ENCODE data around the gene ANKRD45.
"Not testable (repeated sequence)": the region's sequence is repeated elsewhere in the genome, so short reads cannot be mapped to it uniquely, and the experiment has no call there.

Gene ANKRD45

GRCh38 chr1:173573596-173573995, 96.1 kb downstream of the ANKRD45 start:
- in situ Hi-C loops (cut with MboI; ENCODE audit: low sequenced_read_pairs): no loop called here

DNA sequence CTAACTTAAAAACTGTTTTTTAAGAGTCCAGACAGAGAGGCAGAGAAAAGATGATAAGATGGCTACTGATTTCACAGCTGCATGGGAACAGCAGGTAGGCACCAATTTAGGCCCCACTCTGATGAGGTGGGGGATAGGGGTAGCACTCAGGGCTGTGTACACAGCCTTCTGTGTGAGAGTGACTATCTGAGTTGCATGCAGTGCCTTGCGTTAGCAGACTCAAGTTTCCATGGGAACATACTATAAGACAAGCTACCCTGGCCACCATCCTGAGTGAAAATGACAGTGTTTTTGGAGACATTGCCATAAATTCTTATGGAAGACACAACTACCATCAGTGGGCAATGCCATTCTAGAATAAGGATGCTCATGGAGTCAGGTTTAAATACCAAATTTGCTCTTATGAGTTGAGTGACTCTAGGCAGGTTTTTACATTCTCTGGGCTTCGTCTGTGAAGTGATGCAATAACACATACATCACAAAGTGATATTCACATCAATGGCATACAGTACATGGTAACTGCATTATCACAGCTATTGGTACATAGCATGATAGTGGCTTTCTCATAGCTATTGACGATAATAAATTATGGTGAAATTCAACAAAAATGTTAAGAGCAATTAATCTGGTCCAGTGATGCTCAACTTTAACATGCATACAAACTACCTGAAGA, 97.3 kb downstream of the ANKRD45 start:
- in situ Hi-C loops (cut with MboI; ENCODE audit: low sequenced_read_pairs): no loop called here

DNA sequence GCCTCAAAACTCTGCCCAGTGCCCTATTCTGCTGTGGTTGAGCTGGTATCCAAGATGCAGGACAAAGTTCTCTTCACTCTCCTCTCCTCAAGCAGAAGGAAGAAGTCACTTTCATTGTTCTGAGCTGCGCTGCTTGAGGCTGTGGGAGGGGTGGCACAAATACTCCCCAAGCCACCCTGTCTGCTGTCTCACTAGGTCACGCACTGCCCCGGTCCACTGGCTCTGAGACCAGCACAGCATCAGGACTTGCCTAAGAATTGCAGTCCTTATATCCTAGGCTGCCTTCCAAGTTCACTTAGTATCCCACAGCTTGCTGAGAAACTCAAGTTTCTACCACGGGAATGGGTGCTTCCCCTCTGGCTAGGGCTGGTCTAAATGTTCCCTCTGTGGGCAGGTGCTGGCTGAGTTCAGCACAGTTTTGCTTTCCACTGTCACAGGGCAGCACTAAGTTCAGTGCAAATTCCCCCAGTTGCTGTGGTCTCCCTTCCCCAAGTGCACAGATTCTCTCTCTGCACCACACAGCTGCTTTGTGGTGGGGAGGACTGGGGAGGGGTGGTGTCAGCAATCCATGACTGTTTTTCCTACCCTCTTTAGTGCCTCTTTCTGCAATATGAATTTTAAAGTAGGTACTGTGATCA, 99.2 kb downstream of the ANKRD45 start:
- in situ Hi-C loops (cut with MboI; ENCODE audit: low sequenced_read_pairs): no loop called here

GRCh38 chr1:173568483-173568882, 101.2 kb downstream of the ANKRD45 start:
- in situ Hi-C loops (cut with MboI; ENCODE audit: low sequenced_read_pairs): no loop called here

DNA sequence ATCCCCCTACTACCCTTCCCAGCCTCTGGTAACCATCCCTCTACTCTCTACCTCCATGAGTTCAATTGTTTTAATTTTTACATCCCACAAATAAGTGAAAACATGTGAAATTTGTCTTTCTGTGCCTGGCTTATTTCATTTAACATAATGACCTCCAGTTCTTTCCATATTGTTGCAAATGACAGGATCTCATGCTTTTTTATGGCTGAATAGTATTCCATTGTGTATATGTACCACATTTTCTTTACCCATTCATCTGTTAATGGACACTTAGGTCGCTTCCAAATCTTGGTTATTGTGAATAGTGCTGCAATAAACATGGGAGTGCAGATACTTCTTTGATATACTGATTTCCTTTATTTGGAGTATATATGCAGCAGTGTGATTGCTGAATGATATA, 105.8 kb downstream of the ANKRD45 start:
- in situ Hi-C loops (cut with MboI; ENCODE audit: low sequenced_read_pairs): not testable (repeated sequence)

GRCh38 chr1:173562813-173563212, 106.8 kb downstream of the ANKRD45 start:
- in situ Hi-C loops (cut with MboI; ENCODE audit: low sequenced_read_pairs): no loop called here

DNA sequence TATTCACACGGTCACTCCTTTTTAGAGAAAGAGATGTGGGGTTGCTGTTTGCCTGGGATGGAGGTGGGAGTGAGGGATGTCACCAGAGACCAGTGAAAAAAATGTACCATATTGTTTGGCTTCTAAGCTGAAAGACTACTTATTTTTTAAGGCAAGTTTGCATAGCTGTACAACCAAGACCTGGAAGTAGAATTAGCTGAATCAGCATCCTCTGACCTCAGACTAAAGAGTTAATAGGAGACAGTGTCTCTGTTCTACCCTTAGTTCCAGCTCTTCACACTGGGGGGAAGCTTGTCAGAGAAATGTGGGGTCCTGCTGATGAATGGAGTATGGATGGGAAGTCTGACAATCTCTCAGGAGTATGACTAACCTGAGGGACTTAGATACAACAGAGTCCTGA, 108.4 kb downstream of the ANKRD45 start:
- in situ Hi-C loops (cut with MboI; ENCODE audit: low sequenced_read_pairs): no loop called here

GRCh38 chr1:173560285-173560880, 109.3 kb downstream of the ANKRD45 start:
- in situ Hi-C loops (cut with MboI; ENCODE audit: low sequenced_read_pairs): no loop called here
